ENCODE data around the gene RAB3GAP1.

Gene RAB3GAP1

DNA sequence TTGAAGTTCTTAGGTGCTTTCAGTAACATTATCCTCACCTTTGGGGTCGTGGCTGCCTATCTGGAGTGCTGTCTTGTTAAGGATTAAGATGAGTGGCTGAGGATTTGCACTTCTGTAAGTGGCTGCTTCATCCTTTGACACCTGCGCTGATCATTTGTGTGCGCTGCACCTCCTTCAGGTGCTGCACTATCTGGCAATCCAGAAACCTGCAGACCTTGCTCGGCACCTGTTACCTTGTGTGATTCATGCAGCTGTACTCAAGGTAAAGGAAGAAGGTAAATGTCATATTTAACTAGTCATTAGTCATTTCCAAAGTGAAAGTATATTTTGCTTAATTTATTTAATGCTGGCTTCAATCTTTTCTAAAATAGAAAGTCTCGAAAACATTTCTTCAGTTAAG, 110.3 kb downstream of the RAB3GAP1 start:
- H3K4me3 ChIP-seq (ENCODE audit: low read depth, low read length): no peak overlapping the region
- TF ChIP-seq, protein P1, sequence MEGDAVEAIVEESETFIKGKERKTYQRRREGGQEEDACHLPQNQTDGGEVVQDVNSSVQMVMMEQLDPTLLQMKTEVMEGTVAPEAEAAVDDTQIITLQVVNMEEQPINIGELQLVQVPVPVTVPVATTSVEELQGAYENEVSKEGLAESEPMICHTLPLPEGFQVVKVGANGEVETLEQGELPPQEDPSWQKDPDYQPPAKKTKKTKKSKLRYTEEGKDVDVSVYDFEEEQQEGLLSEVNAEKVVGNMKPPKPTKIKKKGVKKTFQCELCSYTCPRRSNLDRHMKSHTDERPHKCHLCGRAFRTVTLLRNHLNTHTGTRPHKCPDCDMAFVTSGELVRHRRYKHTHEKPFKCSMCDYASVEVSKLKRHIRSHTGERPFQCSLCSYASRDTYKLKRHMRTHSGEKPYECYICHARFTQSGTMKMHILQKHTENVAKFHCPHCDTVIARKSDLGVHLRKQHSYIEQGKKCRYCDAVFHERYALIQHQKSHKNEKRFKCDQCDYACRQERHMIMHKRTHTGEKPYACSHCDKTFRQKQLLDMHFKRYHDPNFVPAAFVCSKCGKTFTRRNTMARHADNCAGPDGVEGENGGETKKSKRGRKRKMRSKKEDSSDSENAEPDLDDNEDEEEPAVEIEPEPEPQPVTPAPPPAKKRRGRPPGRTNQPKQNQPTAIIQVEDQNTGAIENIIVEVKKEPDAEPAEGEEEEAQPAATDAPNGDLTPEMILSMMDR (IDR thresholded peaks at IDR 0.05; ENCODE audit: insufficient read depth, low read length, missing control alignments): no peak
- ChIA-PET POLR2A (no interaction called here), CTCF (no interaction called here)
- DNase-seq (ENCODE audit: low read depth, low spot score): no peak

DNA sequence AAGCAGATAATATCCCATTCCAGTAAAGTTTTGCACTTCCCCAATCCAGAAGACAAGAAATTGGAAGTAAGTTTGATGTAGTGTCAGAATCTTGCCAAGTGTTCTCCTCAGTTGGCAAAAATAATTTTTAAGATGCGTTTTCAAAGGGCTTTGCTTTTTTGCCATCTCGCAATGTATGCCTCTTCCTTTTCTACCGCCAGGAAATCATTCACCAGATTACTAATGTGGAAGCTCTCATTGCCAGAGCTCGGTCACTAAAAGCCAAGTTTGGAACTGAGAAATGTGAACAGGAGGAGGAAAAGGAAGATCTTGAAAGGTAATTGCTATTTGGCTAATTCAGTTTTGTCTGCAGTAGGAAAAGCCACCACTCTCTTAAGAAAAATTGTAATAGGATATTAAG, 110.7 kb downstream of the RAB3GAP1 start:
- DNase-seq (ENCODE audit: low read depth, low spot score): no peak
- ChIA-PET POLR2A (no interaction called here), CTCF (no interaction called here)
- no peak overlapping the region for H3K4me3 ChIP-seq (ENCODE audit: low read depth, low read length)
- TF ChIP-seq, protein P1 (IDR thresholded peaks at IDR 0.05; ENCODE audit: insufficient read depth, low read length, missing control alignments): no peak

DNA sequence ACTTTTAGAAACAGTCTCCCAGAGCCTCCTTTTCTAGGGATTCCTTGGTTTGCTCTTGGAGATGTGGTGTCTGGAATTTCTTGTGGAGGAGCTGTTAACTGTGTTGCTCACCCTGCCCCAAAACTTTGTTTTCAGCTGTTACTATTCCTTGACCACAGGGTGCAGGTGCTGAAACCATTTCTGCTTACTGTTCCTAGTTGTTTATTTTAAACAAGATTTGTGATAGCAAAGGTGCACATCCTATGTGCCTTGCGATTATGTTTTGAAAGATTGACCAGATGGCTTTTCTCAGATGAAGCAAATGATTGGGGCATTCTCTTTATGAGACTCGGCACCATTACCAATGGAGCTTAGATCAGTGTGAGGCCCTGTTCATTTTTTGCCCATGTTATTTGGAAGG, 111.2 kb downstream of the RAB3GAP1 start:
- CTCF ChIA-PET: interaction anchor here (1.2 kb wide), 1 partner anchor 15 kb away, joined by 3 read pairs; no protein-coding TSS in a partner anchor
- TF ChIP-seq, protein P1 (IDR thresholded peaks at IDR 0.05; ENCODE audit: insufficient read depth, low read length, missing control alignments): no peak
- no peak for DNase-seq (ENCODE audit: low read depth, low spot score)
- POLR2A ChIA-PET: no interaction called here
- no peak overlapping the region for H3K4me3 ChIP-seq (ENCODE audit: low read depth, low read length)

GRCh38 chr2:135163901-135164300, 111.8 kb downstream of the RAB3GAP1 start:
- ChIA-PET CTCF (interaction anchor here (1.2 to 2.1 kb wide), 3 partner anchors 10 to 159 kb away, joined by 3 to 9 read pairs (median 6); no protein-coding TSS in a partner anchor), POLR2A (interaction anchor here (0.9 kb wide), 1 partner anchor 10 kb away, joined by 3 read pairs; no protein-coding TSS in a partner anchor)
- TF ChIP-seq, protein P1 (IDR thresholded peaks at IDR 0.05; ENCODE audit: insufficient read depth, low read length, missing control alignments): no peak
- DNase-seq (ENCODE audit: low read depth, low spot score): no peak
- H3K4me3 ChIP-seq (ENCODE audit: low read depth, low read length): no peak overlapping the region

DNA sequence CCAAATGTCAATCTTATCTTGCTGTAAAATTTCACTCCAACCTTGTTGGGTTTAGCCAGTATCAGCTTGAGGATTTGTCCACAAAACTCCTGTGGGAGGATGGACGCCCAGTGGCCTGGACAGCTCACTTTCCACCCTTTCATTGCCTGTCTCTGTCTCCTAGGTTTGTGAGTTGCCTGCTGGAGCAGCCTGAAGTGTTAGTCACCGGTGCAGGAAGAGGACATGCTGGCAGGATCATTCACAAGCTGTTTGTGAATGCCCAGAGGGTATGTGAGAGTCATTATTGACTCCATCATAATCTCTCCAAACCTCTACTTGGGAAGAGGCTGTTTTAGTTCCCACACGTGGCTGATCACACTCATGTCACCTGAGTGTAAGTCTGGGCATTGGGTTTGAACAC, 112.3 kb downstream of the RAB3GAP1 start:
- TF ChIP-seq, protein P1 (IDR thresholded peaks at IDR 0.05; ENCODE audit: insufficient read depth, low read length, missing control alignments): no peak
- DNase-seq (ENCODE audit: low read depth, low spot score): peak; percentile 70
- ChIA-PET POLR2A (interaction anchor here (0.9 kb wide), 1 partner anchor 9 kb away, joined by 3 read pairs; no protein-coding TSS in a partner anchor), CTCF (interaction anchor here (1.1 to 2.1 kb wide), 4 partner anchors 10 to 160 kb away, joined by 3 to 9 read pairs (median 4); no protein-coding TSS in a partner anchor)
- H3K4me3 ChIP-seq (ENCODE audit: low read depth, low read length): no peak overlapping the region

- POLR2A ChIA-PET: no interaction called here
- H3K4me3 ChIP-seq (ENCODE audit: low read depth, low read length): no peak overlapping the region
- TF ChIP-seq, protein P1 (IDR thresholded peaks at IDR 0.05; ENCODE audit: insufficient read depth, low read length, missing control alignments): no peak
- CTCF ChIA-PET: interaction anchor here (1.0 kb wide), 1 partner anchor 163 kb away, joined by 3 read pairs; no protein-coding TSS in a partner anchor
- DNase-seq (ENCODE audit: low read depth, low spot score): no peak
These were observed 115.2 kb downstream of the RAB3GAP1 start for GRCh38 chr2:135167273-135167672.

Data from AG04449 (cell line).